Astrocyte (in vitro differentiated cells and primary cell): Measurements from ENCODE around the gene PUSL1.

Experiments
- CTCF ChIP-seq: IDR thresholded peaks from 2 replicates; pipeline ENCODE4 v1.5.1; 2011; ENCODE audit warnings: low read depth, mild to moderate bottlenecking, inconsistent platforms, low read length, moderate library complexity; ENCODE audit not compliant: insufficient read depth
- EZH2 ChIP-seq: IDR thresholded peaks from 2 replicates; pipeline ENCODE4 v1.6.1; 2012; ENCODE audit warnings: mild to moderate bottlenecking, low read length, inconsistent platforms; ENCODE audit not compliant: insufficient read depth

- TF ChIP-seq CTCF (no peak), EZH2 (no peak)
Observed at GRCh38 chr1:1338278-1338677, 29.9 kb downstream of the PUSL1 start.
